ENCODE results near the gene ANKRD44. TPM values are rescaled to one million over a fixed set of nuclear protein-coding genes. Genes with fewer than 3 reads are reported as not detected.

Gene ANKRD44
- polyA plus RNA-seq, 2 of the 4 experiments (the other 2 are of a cell fraction): 0.97 to 5.9 TPM

- POLR2A ChIA-PET: no interaction called here
- no peaks in the 10 kb centered on the region for H3K9me3 ChIP-seq
- ATAC-seq (no peak), DNase-seq (ENCODE audit: low read depth in 1 of 2, low spot score in 1 of 2) (no peak), FAIRE-seq (no peak)
- CTCF ChIA-PET: interaction anchor here (1.0 to 2.0 kb wide), 4 partner anchors 8 to 95 kb away, joined by 3 to 4 read pairs (median 3); no protein-coding TSS in a partner anchor
- no peak overlapping the region for H3K4me2 ChIP-seq
- TF ChIP-seq PHF8 (IDR thresholded peaks at IDR 0.05; ENCODE audit: borderline replicate concordance, low read depth) (no peak), NR3C1 (IDR thresholded peaks at IDR 0.05) (no peak), EHMT2 (IDR thresholded peaks at IDR 0.05; ENCODE audit: low read depth) (no peak), FOSB (CRISPR knock-in tag; IDR thresholded peaks at IDR 0.05) (no peak), ZSCAN20 (CRISPR knock-in tag; IDR thresholded peaks at IDR 0.05) (no peak), HEYL (CRISPR knock-in tag; IDR thresholded peaks at IDR 0.05) (no peak), CHD4 (IDR thresholded peaks at IDR 0.05; ENCODE audit: borderline replicate concordance) (no peak), NPAS2 (CRISPR knock-in tag; IDR thresholded peaks at IDR 0.05; ENCODE audit: borderline replicate concordance) (no peak), HDAC2 (IDR thresholded peaks at IDR 0.05) (no peak), SMC3 (IDR thresholded peaks at IDR 0.05) (no peak), CHD2 (IDR thresholded peaks at IDR 0.05; ENCODE audit: low read length, partially characterized antibody) (no peak), ZC3H11A (IDR thresholded peaks at IDR 0.05) (no peak), RARB (CRISPR knock-in tag; IDR thresholded peaks at IDR 0.05) (no peak), FOXS1 (CRISPR knock-in tag; IDR thresholded peaks at IDR 0.05) (no peak), POLR2AphosphoS2 (conservative IDR thresholded peaks at IDR 0.05; ENCODE audit: low read length) (no peak), RAD21 (conservative IDR thresholded peaks at IDR 0.05 in 1 of 2, IDR thresholded peaks at IDR 0.05 in 1 of 2) (no peak), E2F6 (IDR thresholded peaks at IDR 0.05; ENCODE audit: borderline replicate concordance, low read depth) (no peak), RCOR1 (IDR thresholded peaks at IDR 0.05; ENCODE audit: low read depth, low read length) (no peak)
- TF ChIP-seq, protein P1, sequence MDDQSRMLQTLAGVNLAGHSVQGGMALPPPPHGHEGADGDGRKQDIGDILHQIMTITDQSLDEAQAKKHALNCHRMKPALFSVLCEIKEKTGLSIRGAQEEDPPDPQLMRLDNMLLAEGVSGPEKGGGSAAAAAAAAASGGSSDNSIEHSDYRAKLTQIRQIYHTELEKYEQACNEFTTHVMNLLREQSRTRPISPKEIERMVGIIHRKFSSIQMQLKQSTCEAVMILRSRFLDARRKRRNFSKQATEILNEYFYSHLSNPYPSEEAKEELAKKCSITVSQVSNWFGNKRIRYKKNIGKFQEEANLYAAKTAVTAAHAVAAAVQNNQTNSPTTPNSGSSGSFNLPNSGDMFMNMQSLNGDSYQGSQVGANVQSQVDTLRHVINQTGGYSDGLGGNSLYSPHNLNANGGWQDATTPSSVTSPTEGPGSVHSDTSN (IDR thresholded peaks at IDR 0.05): no peak
- TF ChIP-seq, protein P2, sequence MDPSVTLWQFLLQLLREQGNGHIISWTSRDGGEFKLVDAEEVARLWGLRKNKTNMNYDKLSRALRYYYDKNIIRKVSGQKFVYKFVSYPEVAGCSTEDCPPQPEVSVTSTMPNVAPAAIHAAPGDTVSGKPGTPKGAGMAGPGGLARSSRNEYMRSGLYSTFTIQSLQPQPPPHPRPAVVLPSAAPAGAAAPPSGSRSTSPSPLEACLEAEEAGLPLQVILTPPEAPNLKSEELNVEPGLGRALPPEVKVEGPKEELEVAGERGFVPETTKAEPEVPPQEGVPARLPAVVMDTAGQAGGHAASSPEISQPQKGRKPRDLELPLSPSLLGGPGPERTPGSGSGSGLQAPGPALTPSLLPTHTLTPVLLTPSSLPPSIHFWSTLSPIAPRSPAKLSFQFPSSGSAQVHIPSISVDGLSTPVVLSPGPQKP (IDR thresholded peaks at IDR 0.05; ENCODE audit: low read depth, low read length): no peak
- H3K27ac ChIP-seq: no peak overlapping the region
- H3K4me1 ChIP-seq: peaks cover 4% of the 10 kb centered on the region; the same call in 1 of the 3 replicates
- 77% methylated on average over 6 of the region's 6 CpGs for WGBS (ENCODE audit: missing lambda C conversion rate)
- H3K4me3 ChIP-seq: no peak overlapping the region
These were observed 102.6 kb downstream of the ANKRD44 start for GRCh38 chr2:197208024-197208423.

DNA sequence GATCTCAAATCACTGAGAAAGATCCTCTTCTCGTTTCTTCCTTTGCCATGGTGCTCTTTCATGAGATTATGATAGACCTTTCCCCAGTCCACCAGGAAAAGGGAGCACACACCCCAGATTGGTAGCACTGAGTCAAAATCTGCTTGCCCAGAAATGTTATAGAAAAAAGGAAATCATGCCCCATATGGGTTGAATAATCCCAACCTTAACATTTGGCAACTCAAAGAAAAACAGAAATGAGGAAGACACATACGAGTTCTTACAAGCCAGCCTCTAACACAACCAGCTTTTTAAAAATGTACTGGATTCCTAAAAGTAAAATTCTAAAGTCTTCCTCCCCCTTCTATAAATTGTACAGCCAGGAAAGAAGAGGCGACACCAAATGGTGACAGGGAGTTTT, 103.0 kb downstream of the ANKRD44 start:
- POLR2A ChIA-PET: no interaction called here
- no peak for ATAC-seq
- FAIRE-seq: no peak

More for the DNA sequence above, 103.0 kb downstream of the ANKRD44 start:
- DNase-seq (ENCODE audit: low read depth in 1 of 2, low spot score in 1 of 2): no peak
- Histone ChIP-seq H3K9me3 (no peaks in the 10 kb centered on the region), H3K27ac (no peak overlapping the region), H3K4me2 (no peak overlapping the region), H3K4me1 (peaks cover 4% of the 10 kb centered on the region; the same call in 1 of the 3 replicates), H3K4me3 (no peak overlapping the region)
- WGBS (ENCODE audit: missing lambda C conversion rate): 75% methylated on average over 3 of the region's 3 CpGs
- TF ChIP-seq, protein P1 (IDR thresholded peaks at IDR 0.05): no peak
- CTCF ChIA-PET: interaction anchor here (2.0 kb wide), 1 partner anchor 17 kb away, joined by 4 read pairs; no protein-coding TSS in a partner anchor

Data from A549 (cell line).